ENCODE measurements around the gene ACOT8. TPM values are rescaled to one million over a fixed set of nuclear protein-coding genes. Genes with fewer than 3 reads are reported as not detected.
A peak's percentile ranks its signal among the peaks of the same experiment; 100 is the strongest.

The ACOT8 gene
- total and polyA plus RNA-seq, 9 of the 15 experiments (the other 6 are each of a cell fraction or from before 2014, with no cell fraction given), result 8.2 to 46.7 (median 20.7) TPM

DNA sequence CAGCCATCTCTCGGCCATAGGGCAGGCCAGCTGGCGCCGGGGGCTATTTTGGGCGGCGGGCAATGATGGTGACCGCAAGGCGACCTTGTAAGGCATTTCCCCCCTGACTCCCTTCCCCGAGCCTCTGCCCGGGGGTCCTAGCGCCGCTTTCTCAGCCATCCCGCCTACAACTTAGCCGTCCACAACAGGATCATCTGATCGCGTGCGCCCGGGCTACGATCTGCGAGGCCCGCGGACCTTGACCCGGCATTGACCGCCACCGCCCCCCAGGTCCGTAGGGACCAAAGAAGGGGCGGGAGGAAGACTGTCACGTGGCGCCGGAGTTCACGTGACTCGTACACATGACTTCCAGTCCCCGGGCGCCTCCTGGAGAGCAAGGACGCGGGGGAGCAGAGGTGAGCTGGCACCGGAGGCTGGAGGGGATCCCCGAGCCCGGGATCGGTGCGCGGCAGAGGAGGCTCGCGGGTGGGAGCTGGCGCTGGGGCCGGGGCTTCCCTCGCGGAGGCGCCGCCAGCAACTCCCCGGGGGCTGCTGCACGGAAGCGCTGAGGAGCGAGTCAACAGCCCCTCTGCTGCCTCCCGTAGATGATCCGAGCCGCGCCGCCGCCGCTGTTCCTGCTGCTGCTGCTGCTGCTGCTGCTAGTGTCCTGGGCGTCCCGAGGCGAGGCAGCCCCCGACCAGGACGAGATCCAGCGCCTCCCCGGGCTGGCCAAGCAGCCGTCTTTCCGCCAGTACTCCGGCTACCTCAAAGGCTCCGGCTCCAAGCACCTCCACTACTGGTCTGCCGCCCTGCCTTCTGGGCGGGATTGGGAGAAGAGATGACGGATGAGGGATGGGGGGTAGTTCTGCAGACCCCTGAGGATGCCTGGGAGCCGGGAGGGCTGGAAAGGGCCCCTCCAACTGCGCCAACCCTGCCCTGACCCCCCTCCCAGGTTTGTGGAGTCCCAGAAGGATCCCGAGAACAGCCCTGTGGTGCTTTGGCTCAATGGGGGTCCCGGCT, 34.1 kb upstream of the ACOT8 start, which contains the start of the genes CTSA and NEURL2 (continued):
- TF ChIP-seq, protein P1, sequence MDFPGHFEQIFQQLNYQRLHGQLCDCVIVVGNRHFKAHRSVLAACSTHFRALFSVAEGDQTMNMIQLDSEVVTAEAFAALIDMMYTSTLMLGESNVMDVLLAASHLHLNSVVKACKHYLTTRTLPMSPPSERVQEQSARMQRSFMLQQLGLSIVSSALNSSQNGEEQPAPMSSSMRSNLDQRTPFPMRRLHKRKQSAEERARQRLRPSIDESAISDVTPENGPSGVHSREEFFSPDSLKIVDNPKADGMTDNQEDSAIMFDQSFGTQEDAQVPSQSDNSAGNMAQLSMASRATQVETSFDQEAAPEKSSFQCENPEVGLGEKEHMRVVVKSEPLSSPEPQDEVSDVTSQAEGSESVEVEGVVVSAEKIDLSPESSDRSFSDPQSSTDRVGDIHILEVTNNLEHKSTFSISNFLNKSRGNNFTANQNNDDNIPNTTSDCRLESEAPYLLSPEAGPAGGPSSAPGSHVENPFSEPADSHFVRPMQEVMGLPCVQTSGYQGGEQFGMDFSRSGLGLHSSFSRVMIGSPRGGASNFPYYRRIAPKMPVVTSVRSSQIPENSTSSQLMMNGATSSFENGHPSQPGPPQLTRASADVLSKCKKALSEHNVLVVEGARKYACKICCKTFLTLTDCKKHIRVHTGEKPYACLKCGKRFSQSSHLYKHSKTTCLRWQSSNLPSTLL (IDR thresholded peaks at IDR 0.05), result no peak
- peak; percentile 4; the same call in 1 of the 2 replicates for TF ChIP-seq CHD2 (IDR thresholded peaks at IDR 0.05; ENCODE audit: low read depth, low read length)
- TF ChIP-seq, protein P2, sequence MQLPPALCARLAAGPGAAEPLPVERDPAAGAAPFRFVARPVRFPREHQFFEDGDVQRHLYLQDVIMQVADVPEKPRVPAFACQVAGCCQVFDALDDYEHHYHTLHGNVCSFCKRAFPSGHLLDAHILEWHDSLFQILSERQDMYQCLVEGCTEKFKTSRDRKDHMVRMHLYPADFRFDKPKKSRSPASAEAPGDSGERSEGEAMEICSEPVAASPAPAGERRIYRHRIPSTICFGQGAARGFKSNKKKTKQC (CRISPR knock-in tag; IDR thresholded peaks at IDR 0.05), result no peak
- no peak for TF ChIP-seq EHMT2 (IDR thresholded peaks at IDR 0.05)
- TF ChIP-seq, protein P3, sequence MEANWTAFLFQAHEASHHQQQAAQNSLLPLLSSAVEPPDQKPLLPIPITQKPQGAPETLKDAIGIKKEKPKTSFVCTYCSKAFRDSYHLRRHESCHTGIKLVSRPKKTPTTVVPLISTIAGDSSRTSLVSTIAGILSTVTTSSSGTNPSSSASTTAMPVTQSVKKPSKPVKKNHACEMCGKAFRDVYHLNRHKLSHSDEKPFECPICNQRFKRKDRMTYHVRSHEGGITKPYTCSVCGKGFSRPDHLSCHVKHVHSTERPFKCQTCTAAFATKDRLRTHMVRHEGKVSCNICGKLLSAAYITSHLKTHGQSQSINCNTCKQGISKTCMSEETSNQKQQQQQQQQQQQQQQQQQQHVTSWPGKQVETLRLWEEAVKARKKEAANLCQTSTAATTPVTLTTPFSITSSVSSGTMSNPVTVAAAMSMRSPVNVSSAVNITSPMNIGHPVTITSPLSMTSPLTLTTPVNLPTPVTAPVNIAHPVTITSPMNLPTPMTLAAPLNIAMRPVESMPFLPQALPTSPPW (CRISPR knock-in tag; IDR thresholded peaks at IDR 0.05), result peak; percentile 90
- TF ChIP-seq, protein P4, sequence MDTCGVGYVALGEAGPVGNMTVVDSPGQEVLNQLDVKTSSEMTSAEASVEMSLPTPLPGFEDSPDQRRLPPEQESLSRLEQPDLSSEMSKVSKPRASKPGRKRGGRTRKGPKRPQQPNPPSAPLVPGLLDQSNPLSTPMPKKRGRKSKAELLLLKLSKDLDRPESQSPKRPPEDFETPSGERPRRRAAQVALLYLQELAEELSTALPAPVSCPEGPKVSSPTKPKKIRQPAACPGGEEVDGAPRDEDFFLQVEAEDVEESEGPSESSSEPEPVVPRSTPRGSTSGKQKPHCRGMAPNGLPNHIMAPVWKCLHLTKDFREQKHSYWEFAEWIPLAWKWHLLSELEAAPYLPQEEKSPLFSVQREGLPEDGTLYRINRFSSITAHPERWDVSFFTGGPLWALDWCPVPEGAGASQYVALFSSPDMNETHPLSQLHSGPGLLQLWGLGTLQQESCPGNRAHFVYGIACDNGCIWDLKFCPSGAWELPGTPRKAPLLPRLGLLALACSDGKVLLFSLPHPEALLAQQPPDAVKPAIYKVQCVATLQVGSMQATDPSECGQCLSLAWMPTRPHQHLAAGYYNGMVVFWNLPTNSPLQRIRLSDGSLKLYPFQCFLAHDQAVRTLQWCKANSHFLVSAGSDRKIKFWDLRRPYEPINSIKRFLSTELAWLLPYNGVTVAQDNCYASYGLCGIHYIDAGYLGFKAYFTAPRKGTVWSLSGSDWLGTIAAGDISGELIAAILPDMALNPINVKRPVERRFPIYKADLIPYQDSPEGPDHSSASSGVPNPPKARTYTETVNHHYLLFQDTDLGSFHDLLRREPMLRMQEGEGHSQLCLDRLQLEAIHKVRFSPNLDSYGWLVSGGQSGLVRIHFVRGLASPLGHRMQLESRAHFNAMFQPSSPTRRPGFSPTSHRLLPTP (IDR thresholded peaks at IDR 0.05; ENCODE audit: borderline replicate concordance, extremely low read depth, insufficient read length), result no peak
- no peak for TF ChIP-seq ZFP1 (CRISPR knock-in tag; IDR thresholded peaks at IDR 0.05)
- TF ChIP-seq IFI16 (CRISPR knock-in tag; IDR thresholded peaks at IDR 0.05), result no peak
- no peak for TF ChIP-seq ZNF174 (CRISPR knock-in tag; IDR thresholded peaks at IDR 0.05)
- TF ChIP-seq ZNF347 (CRISPR knock-in tag; IDR thresholded peaks at IDR 0.05; ENCODE audit: low read depth), result no peak
- TF ChIP-seq KLF10 (CRISPR knock-in tag; IDR thresholded peaks at IDR 0.05), result no peak
- TF ChIP-seq, protein P5, sequence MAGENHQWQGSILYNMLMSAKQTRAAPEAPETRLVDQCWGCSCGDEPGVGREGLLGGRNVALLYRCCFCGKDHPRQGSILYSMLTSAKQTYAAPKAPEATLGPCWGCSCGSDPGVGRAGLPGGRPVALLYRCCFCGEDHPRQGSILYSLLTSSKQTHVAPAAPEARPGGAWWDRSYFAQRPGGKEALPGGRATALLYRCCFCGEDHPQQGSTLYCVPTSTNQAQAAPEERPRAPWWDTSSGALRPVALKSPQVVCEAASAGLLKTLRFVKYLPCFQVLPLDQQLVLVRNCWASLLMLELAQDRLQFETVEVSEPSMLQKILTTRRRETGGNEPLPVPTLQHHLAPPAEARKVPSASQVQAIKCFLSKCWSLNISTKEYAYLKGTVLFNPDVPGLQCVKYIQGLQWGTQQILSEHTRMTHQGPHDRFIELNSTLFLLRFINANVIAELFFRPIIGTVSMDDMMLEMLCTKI (IDR thresholded peaks at IDR 0.05; ENCODE audit: partially characterized antibody), result no peak
- no peak; the same call in 1 of the 2 replicates for TF ChIP-seq GATAD2A (IDR thresholded peaks at IDR 0.05)
- peak; percentile 84 for TF ChIP-seq MYC (IDR thresholded peaks at IDR 0.05; ENCODE audit: low read depth, low read length)
- peak; percentile 78; the same call in 1 of the 2 replicates for TF ChIP-seq MYC (CRISPR knock-in tag; IDR thresholded peaks at IDR 0.05; ENCODE audit: borderline replicate concordance, low read depth)
- TF ChIP-seq E2F3 (CRISPR knock-in tag; IDR thresholded peaks at IDR 0.05), result no peak; the same call in 1 of the 2 replicates

Measured in K562 (cell line).